LNCaP clone FGC (cell line): ENCODE data around the gene ATG4A.

Experiments used
- DNase-seq: peaks from one replicate; pipeline ENCODE4 v3.0.0-alpha.2; 2011; ENCODE audit warnings: low read depth
- H3K4me3 ChIP-seq: 2 replicates; pipeline ENCODE4 v1.5.1; 2011; ENCODE audit warnings: mild to moderate bottlenecking, low read depth, low read length, control low read depth
- CTCF ChIP-seq: IDR thresholded peaks from 2 replicates; pipeline ENCODE4 v1.5.1; 2012; ENCODE audit warnings: mild to moderate bottlenecking; ENCODE audit not compliant: control insufficient read depth, insufficient read depth; ENCODE audit errors: extremely low read depth

Gene ATG4A

GRCh38 chrX:108177351-108178142, 86.0 kb downstream of the ATG4A start:
- no peak for DNase-seq
- no peak overlapping the region for H3K4me3 ChIP-seq

GRCh38 chrX:108178143-108178498, 86.5 kb downstream of the ATG4A start:
- no peak for DNase-seq
- no peak for TF ChIP-seq CTCF

More at GRCh38 chrX:108177351-108178142, 86.0 kb downstream of the ATG4A start:
- no peak for TF ChIP-seq CTCF

GRCh38 chrX:108186811-108187210, 95.2 kb downstream of the ATG4A start:
- no peak overlapping the region for H3K4me3 ChIP-seq
- no peak for TF ChIP-seq CTCF
- no peak for DNase-seq

More at GRCh38 chrX:108178143-108178498, 86.5 kb downstream of the ATG4A start:
- no peak overlapping the region for H3K4me3 ChIP-seq

GRCh38 chrX:108198420-108198819, 106.8 kb downstream of the ATG4A start:
- DNase-seq, result no peak
- no peak overlapping the region for H3K4me3 ChIP-seq
- TF ChIP-seq CTCF, result no peak

GRCh38 chrX:108199041-108199440, 107.5 kb downstream of the ATG4A start:
- H3K4me3 ChIP-seq, result no peak overlapping the region
- no peak for DNase-seq
- no peak for TF ChIP-seq CTCF

- peak; percentile 55 for TF ChIP-seq CTCF
- DNase-seq, result peak; percentile 23
- no peak overlapping the region for H3K4me3 ChIP-seq
Measured at GRCh38 chrX:108199691-108200090, 108.1 kb downstream of the ATG4A start.

GRCh38 chrX:108203540-108203939, 112.0 kb downstream of the ATG4A start:
- no peak for TF ChIP-seq CTCF
- H3K4me3 ChIP-seq, result no peak overlapping the region
- peak; percentile 0 for DNase-seq
